EH (cell line): ENCODE measurements around the gene DEF6.

Source experiments
- DNase-seq: peaks from one replicate; pipeline ENCODE4 v3.0.0-alpha.2; 2015; ENCODE audit warnings: low read depth

Gene DEF6

DNA sequence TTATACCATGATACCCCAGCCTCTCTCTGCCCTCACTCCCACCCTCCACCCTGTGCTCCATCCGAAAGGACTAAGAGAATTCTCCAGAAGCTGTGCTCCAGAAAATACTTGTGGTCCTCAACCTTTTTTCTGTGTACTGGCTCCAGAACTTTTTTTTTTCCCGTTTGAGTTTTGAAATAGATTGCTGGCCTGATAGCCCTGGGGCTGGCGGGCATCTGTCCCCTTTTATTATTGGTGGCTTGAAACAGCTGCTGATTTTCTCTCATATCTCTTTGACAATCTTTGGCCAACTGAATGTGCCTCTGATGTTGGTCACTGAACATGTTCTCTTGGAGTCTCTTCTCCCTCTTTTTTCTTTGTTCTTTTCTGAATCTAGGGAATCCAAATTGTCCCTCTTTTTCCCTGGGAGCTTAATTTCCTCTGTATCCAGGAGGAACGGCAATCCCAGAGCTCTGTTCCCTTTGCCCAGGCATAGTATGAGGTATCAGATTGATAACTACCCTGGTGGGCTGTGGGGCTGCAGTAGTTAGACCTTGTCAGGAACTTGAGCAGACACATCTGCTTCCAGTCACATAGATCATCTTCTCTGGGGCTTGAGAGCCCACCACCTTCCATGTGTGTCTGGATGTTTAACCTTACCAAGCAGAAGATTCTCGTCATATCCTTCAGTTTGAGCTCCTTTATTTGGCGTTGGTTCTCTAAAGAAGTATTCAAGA lies 46.4 kb downstream of the DEF6 start:
- peak; percentile 24 for DNase-seq

DNA sequence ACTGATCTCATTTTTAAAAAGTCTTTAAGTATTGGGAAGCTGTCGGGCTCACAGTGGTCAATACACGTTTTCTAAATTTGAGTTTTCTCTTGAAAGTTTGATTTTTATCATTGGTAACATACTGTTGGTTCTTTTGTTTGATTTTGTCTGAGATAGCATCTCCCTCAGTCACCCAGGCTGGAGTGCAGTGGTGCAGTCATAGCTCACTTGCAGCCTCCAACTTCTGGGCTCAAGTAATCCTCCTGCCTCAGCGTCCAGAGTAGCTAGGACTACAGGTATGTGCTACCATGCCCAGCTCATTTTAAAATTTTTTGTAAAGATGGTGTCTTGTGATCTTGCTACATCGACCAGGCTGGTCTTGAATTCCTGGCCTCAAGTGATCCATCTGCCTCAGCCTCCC lies 53.8 kb downstream of the DEF6 start:
- DNase-seq, result no peak

DNA sequence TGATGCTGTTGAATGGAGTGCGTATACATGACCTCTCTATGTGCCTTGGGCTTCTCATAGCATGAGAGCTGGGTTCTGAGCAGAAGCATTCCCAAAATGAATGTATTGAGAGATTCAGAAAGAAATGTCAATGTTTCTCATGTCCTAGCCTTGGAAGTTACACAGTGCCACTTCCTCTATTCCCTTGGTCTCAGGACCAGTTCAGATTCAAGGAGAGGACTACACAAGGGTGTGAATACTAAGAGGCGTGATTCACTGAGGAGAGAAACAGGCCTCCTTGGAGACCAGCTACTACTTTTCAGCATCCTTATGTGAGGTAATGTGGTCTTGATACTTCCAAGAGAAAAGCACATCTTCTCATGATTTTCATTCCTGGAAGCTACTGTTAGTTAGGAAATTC lies 55.1 kb downstream of the DEF6 start:
- no peak for DNase-seq

DNA sequence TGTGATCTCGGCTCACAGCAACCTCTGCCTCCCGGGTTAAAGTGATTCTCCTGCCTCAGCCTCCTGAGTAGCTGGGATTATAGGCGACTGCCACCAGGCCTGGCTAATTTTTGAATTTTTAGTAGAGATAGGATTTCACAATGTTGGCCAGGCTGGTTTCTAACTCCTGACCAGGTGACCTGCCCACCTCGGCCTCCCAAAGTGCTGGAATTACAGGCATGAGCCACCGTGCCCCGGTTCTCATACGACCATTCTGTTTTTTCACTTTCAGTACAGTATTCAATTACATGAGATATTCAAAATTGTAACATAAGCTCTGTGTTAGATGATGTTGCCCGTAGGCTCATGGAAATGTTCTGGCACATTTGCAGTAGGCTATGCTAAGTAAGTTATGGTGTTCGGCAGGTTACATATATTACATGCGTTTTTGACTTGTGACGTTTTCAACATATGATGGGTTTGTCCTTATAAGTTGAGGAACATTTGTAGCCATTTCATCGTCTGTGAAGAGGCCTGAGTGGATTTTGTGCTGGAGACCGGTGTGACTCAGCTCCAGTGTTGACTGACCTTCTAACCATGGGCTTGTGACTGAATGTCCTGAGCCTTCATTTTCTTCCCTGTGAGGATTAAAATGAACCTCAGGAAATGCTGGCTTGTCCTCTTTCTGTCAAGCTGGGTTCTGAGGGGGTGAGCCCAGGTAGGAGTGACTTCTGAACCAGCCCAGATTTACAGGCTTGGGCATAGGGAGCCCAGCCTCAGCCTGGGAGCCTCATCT lies 56.9 kb downstream of the DEF6 start:
- DNase-seq, result peak; percentile 36

DNA sequence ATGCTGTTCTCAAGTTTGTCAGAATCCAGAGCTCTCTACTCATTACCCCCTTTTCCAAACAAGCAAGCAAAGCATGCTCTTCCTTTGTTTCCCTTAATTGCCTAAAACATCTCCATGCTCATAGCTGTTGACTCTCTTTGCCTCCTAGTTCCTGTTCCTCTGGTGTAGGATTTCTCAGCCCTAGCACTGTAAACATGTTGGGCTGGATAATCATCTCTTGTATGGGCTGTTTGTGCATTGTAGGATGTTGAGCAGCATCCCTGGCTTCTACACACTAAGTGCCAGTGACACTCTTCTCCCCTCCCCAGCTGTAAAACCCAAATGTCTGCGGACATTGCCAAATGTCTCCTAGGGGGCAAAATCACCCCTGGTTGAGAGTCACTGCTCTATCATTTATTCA lies 58.8 kb downstream of the DEF6 start:
- no peak for DNase-seq

DNA sequence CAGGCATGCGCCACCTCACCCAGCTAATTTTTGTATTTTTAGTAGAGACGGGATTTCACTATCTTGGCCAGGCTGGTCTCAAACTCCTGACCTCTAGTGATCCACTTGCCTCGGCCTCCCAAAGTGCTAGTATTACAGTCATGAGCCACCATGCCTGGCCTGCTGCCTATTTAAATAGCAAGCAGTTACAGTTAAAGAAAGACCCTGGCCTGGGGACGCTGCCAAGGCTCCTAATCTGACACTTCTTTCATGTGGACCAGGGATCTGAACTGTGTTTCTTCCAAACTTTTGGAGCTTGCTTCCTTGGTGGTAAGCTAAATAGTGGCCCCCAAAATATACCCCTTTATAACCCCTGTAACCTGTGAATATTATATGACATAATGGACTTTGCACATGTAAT lies 60.1 kb downstream of the DEF6 start:
- no peak for DNase-seq

DNA sequence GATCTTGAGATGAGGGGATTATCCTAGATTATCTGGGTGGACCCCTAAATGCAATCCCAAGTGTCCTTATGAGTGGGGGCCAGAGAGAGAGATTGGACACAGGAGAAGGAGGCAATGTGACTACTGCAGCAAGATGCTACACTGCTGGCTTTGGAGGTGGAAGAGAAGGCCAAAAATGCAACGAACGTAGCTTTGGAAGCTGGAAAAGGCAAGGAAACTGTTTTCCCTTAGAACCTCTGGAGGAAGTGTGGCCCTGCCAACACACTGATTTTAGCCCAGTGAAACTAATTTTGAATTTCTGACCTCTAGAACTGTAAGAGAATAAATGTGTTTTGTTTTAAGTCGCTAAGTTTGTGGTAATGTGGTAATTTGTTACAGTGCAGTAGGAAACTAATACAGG lies 60.5 kb downstream of the DEF6 start:
- DNase-seq, result no peak

DNA sequence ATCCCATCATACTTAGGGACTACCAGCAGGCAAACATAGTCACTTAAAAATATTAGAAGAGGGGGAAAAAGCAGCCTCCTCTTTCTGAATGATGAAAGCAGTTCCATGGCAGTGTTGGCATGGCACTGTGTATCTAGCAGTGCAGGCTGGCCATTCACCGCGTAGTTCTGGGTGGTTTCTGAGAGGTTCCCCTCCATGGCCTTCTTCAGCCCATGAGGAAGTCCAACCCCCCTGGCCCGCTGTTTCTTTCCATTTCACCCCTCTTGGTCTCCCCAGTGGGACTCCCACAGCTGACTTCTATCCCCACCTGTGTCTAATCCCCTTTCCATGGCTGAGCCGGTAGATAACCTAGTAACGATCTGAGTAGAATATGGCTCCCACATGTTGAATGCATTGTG lies 61.7 kb downstream of the DEF6 start:
- DNase-seq, result no peak

DNA sequence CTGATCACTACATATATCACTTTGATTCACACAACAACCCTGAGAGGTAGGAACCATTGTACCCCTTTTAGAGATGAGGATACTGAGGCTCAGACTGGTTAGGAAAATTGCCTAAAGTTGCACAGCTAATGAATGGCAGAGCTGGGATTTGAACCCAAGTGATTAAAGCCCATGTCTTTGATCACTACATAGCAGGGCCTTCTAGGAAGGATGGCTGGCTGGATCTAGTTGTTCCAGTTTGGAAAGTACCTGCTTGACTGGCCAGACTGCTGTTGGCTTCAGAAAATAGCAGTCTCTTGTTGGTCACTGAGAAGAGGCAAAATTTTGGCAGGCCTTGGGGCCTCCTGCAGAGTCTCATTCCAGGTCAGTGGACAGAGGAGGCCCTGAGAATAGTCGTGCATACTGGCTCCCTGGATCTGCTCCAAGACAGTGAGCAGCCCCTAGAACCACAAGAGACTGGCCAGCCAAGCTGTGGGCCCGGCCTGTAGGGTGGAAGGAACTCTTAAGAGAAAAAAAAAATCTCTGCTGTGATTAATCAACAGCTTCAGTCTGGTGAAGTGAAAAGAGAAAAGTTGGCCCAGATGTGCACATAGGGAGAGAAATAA lies 62.2 kb downstream of the DEF6 start:
- peak; percentile 95 for DNase-seq

DNA sequence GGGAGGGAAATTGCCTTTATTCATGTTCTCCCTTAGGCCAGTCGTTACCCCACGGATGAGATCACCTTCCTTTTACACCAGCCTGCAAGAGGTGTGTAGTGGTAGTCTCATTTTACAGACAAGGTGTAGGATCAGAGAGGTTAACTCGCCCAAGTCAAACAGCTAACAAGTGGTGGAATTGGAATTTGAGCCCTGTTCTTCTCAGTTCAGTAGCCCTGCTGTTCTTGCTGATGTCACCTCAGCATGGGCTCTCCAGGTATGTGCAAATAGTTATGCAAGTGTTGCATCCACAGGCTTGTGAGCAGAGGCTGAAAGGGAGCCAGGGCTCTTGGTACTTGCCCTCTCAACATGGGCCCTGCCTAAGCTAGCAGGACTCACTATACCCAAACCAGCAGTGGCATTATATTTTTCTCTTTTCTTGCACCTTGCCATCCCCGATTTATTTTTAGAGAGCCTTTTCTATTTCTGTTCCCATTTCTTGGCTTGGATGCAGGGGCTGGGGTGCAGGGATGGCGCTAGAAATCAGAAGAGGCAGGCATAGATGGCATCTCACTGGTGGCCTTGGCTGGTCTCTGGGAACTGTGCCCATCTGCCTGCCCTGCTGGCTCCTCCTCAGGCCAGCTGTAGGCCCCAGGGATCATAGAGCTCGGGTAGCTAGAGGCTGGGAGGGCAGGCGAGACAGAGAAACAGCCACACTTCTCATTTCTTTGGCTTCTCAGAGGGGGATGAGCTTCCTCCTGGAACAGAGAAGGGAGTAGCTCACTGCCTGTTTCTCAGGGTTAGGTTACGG lies 62.9 kb downstream of the DEF6 start:
- peak; percentile 31 for DNase-seq

DNA sequence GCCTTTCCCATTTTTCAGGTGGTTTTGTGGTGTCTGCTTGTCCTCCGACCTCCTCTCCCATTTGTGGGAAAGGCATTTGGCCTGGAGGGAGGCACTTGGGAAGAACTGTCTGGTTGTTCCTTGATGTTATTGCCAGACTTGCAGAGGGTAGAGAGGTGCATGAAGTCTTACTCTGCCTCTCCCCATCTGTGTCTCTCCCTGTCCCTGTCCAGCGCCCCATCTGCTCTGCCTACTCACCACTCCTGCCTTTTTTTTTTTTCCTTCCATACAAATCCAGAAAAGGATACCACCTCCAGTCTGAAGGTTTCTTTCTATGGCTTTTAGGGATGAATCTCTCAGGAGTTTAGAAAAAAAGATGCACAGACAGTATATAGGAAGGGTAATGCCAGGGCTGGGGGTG lies 64.6 kb downstream of the DEF6 start:
- DNase-seq, result no peak

DNA sequence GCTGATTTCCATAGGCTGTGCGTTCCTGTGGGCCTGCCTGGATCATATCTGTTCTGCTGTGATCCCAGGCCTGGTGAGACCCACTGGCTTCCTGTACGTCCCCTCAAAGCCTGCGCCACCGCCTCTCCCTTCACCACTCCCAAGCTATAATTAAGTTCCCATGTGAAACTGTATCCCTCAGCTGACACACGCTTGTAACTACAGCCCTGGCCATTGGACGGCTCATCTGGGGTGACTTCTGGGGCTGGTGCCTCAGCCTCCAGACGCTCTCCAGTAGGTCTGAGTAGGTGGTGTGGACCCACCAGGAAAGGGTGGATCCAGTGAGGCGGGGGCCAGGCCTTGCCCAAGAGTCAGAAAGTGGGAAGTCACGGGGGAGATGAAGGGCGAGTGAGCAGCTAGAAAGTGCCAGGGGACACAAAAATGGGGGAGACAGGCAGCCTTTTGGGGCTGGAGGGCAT lies 65.7 kb downstream of the DEF6 start:
- peak; percentile 75 for DNase-seq

DNA sequence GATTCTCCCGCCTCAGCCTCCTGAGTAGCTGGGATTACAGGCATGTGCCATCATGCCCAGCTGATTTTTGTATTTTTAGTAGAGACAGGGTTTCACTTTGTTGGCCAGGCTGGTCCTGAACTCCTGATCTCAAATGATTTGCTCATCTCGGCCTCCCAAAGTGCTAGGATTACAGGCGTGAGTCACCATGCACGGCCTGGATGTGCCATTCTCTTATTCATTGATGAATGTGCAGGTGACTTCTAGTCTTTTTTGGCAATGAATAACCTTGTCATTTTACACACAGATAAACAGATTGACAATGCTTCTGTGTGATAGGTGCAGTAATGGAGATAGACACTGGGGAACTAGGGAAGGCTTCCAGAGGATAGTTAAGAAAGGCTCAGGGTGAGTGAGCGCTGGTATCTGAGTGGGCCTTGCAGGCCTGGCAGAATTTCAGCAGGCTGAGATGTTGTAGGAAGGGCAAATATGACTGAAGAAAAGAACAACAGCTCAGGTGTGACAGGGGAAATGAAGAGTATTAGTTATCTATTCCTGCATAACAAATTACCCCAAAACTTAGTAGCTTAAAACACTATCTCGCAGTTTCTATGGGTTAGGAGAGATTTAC lies 68.1 kb downstream of the DEF6 start:
- DNase-seq, result no peak

DNA sequence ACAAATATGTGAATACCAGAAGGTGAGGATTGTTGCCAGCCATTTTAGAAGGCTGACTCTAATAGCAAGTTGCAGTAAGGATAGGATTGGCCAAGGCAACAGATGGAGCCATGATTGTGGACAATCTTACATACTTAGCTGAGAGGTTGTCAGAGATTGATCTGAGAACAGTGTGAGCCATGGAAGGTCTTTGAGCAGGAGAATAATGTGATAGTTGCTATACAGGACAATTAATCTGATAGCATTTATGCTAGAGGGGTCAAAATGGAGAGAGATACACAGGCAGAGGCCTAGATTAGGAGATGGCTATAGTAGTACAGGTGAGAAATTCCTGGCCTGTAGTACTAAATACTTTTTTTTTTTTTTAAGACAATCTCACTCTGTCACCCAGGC lies 68.6 kb downstream of the DEF6 start:
- no peak for DNase-seq

DNA sequence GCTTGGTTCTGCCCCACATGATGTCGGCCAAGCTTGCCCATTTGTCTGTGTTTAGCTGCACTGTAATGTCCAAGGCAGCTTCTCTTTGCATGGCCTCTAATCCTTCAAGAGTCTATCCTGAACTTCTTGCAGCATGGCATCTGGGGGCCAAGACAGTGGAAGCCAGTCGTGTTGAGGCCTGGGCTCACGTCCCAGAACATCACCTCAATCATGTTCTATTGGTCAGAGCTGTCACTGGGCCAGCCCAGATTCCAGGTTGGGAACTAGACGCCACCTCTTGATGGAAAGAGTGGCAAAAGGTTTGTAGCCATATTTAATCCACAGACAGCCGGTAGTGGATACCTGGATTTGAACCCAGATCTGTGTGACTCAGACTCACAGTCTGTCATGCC lies 70.0 kb downstream of the DEF6 start:
- no peak for DNase-seq

DNA sequence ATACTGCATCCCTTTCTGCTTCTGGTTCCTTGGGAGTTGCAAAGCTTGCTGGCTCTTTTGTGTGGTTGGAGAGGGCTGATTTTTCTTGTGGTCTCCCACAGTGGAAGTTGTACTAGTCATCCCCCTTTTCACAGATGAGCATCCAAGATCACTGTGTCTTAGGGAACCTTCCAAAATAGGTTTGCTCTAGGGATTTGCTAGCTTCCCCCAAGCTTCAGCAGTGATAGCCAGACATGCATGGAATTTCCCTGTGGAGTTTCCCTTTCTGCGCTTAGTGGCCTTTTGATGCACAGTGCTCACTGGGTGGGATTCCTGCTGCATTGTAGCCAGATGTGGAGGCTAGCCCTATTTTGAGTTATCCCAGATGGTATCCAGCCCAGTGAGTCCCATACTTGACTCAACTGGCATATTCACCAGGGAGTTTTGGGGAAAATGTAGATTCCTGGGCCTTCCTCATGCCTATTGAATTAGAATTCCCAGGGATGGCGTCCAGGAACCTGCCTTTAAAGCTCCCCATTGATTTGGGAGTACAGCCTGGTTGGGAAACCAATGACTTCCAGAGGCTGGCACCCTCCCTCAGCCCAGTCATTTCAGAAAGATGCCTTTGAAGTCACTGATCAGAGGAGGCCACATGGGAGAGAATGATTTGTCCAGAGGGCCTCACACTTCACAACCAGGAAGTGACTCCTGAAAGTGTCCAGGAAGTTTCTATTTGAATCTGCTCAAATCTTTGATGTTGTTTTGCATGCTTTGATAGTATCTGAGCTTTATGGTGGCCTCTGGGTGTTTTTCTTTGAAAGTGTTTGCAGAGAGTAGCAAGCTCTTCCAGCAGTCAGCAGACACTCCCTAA lies 70.6 kb downstream of the DEF6 start:
- DNase-seq, result peak; percentile 85

DNA sequence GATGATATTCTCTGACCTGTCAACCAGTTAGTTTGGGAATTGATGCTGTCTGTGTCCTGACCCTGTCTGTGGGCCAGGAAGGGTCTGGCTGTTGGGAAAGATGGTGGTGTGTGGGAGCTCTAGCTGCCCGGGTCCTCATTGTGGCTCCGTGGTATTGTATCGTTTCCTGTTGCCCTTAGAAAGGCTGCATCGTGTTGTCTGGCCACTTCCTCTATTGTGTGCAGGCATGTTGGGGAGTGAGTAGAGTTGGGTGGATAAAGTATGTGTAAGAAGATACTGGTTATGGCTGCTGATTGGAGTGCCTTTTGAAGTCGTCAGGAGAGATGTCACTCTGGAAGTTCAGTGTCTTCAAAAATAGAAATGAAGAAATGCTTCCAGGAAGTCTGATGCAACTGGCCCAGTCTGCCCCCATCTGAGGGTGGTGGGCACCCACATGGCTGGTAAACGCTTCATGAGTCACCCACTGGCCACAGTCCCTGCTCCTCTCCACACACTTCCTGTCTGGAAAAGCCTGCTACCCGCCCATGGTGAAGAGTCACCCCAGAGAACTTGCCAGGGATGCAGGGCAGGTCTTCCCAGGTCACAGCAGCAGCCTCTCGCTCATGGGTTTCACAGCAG lies 72.6 kb downstream of the DEF6 start:
- DNase-seq, result peak; percentile 100

DNA sequence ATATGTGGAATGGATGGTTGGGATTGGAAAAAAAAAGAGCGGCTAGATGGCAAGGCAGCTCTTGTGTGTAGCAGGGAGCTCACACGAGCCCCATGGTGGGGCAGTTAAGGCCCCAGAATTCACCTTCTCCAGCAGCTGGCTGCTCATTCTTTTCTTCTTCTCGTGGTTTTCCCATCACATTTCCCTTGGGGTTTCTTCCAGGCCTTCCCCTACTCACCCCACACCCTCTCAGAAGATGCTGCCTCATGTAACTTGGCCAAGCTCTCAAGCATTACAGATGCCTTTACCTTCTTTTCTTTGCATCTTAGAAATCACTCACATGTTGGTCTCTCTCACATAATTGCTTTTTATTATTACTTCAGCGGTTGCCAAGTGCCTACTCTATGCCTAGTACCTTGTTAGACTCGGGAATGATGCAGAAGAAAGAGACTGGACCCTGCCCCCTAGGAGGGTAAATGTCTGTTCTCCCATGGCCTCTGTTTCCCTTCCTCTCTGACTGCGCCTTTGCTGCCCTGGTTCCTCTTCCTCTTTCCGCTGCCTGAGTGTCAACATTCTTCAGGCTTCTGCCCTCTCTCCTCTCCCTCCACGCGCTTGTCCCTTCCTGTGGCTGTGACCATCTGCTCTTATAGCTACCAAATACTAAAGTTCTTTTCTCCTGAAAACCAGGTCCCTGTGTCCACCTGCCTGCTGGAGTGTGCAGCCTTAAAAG lies 73.3 kb downstream of the DEF6 start:
- no peak for DNase-seq
